HepG2 (cell line): ENCODE measurements around the gene NDUFB10. TPM values are rescaled to one million over a fixed set of nuclear protein-coding genes. Genes with fewer than 3 reads are reported as not detected.

Experiments used
- ATAC-seq: fragments of 200-7000 bp; cut with Tn5 transposase; 3 replicates; pipeline ENCODE4 v1.9.1; 2020; ENCODE audit warnings: mild to moderate bottlenecking, moderate library complexity
- BruUV-seq: library from RNA; stranded (reverse); fragments of 400-500 nt; replicated peaks from 2 replicates; lab custom pipeline; 2021; lab: Mats Ljungman, UMichigan
- CTCF ChIA-PET: fragments of 300-600 bp; formaldehyde crosslinking; extraction: SDS; loops from one replicate; lab custom pipeline; 2021; ENCODE audit warnings: low total read pairs, inconsistent platforms, low intra/inter-chr PET ratio; lab: Yijun Ruan, JAX
- POLR2A ChIA-PET: fragments of 350-600 bp; sonication (Branson Sonifier 250); formaldehyde crosslinking; loops from one replicate; lab custom pipeline; 2020; ENCODE audit warnings: antibody characterized with exemption, inconsistent platforms; lab: Yijun Ruan, JAX
- DNase-seq: peaks from one replicate; pipeline ENCODE4 v3.0.0-alpha.2; 2015; ENCODE audit warnings: low spot score
- FAIRE-seq: peaks from 3 replicates; lab custom pipeline; 2011; peaks lifted over from hg19 to GRCh38; lab: Jason Lieb, UNC
- H2AFZ ChIP-seq: one replicate; pipeline ENCODE4 v1.6.1; 2011; ENCODE audit warnings: low read length, inconsistent platforms
- H3K27ac ChIP-seq: fragments of 300-600 bp; 3 replicates; pipeline ENCODE4 v1.8.0; 2011; ENCODE audit warnings: mixed run types, mild to moderate bottlenecking, mixed read lengths, low read length, inconsistent platforms; ENCODE audit not compliant: insufficient read depth; ENCODE audit errors: extremely low read length
- H3K27me3 ChIP-seq, 2 experiments: fragments of 200-600 bp in 1 of 2; 2 replicates in 1 of 2; 3 replicates in 1 of 2; pipeline versions ENCODE4 v1.6.0 to v1.8.0; 2011; ENCODE audit warnings: low read length in 2 of 2, mild to moderate bottlenecking in 2 of 2, moderate library complexity in 2 of 2, inconsistent platforms in 1 of 2; ENCODE audit not compliant: insufficient read depth in 2 of 2, control insufficient read depth in 1 of 2
- H3K36me3 ChIP-seq, 2 experiments: fragments of 200-600 bp in 1 of 2; replicated peaks in 1 of 2; 2 replicates in 1 of 2; 3 replicates in 1 of 2; pipeline versions ENCODE4 v1.5.1 to v1.8.0; 2011; ENCODE audit warnings: low read length in 2 of 2, inconsistent platforms in 1 of 2; ENCODE audit not compliant: insufficient read depth in 2 of 2, control insufficient read depth in 1 of 2
- H3K4me1 ChIP-seq: 2 replicates; pipeline ENCODE4 v1.5.1; 2012; ENCODE audit warnings: low read length, inconsistent platforms; ENCODE audit not compliant: insufficient read depth
- H3K4me2 ChIP-seq: 2 replicates; pipeline ENCODE4 v1.6.0; 2011; ENCODE audit warnings: low read depth, low read length, inconsistent platforms
- H3K4me3 ChIP-seq, 3 experiments: fragments of 200-600 bp in 1 of 3; sonication (generic), shearing (Covaris generic) in 1 of 3; replicated peaks in 1 of 3; 2 replicates each; pipeline ENCODE4 v1.5.1; 2011 to 2016; ENCODE audit warnings: low read length in 3 of 3, inconsistent platforms in 2 of 3, low read depth in 2 of 3, mild to moderate bottlenecking in 2 of 3, control low read depth in 1 of 3, mixed read lengths in 1 of 3; ENCODE audit not compliant: insufficient read depth in 1 of 3
- H3K79me2 ChIP-seq: one replicate; pipeline ENCODE4 v1.6.1; 2011; ENCODE audit warnings: low read length, inconsistent platforms; ENCODE audit not compliant: insufficient read depth
- H3K9ac ChIP-seq: 2 replicates; pipeline ENCODE4 v1.6.0; 2011; ENCODE audit warnings: mild to moderate bottlenecking, low read depth, low read length, inconsistent platforms; ENCODE audit not compliant: insufficient read depth
- H3K9me3 ChIP-seq: 2 replicates; pipeline ENCODE4 v1.5.1; 2012; ENCODE audit warnings: mild to moderate bottlenecking, low read length
- H4K20me1 ChIP-seq: 2 replicates; pipeline ENCODE4 v1.6.0; 2011; ENCODE audit warnings: inconsistent platforms, mild to moderate bottlenecking, low read length, moderate library complexity; ENCODE audit not compliant: insufficient read depth
- BHLHE40 ChIP-seq: IDR thresholded peaks from 2 replicates; pipeline ENCODE4 v1.6.1; 2011; ENCODE audit warnings: low read length, improper control_type of control experiment
- DNMT3B ChIP-seq: conservative IDR thresholded peaks from 2 replicates; pipeline ENCODE4 v1.6.1; 2016; ENCODE audit warnings: missing biosample characterization, control low read depth
- NFE2L1 ChIP-seq: sonication (generic); formaldehyde crosslinking; IDR thresholded peaks from 2 replicates; pipeline ENCODE4 v1.4.0; 2020; ENCODE audit warnings: missing genetic modification reagents, mild to moderate bottlenecking, borderline replicate concordance
- NRL ChIP-seq: sonication (generic); formaldehyde crosslinking; IDR thresholded peaks from 2 replicates; pipeline ENCODE4 v1.5.0; 2020; ENCODE audit warnings: missing genetic modification reagents, mild to moderate bottlenecking, moderate library complexity, borderline replicate concordance
- RXRA ChIP-seq: sonication (generic); formaldehyde crosslinking; IDR thresholded peaks from 2 replicates; pipeline ENCODE4 v1.5.1; 2020; ENCODE audit warnings: missing genetic modification reagents
- ZBTB38 ChIP-seq: sonication (generic); formaldehyde crosslinking; IDR thresholded peaks from 2 replicates; pipeline ENCODE4 v1.5.1; 2020; ENCODE audit warnings: mild to moderate bottlenecking, missing genetic modification reagents
- ZEB1 ChIP-seq: IDR thresholded peaks from 2 replicates; pipeline ENCODE4 v1.6.1; 2012; ENCODE audit warnings: mild to moderate bottlenecking, low read depth, inconsistent platforms; ENCODE audit not compliant: insufficient replicate concordance
- ZNF350 ChIP-seq: sonication (generic); formaldehyde crosslinking; IDR thresholded peaks from 2 replicates; pipeline ENCODE4 v1.4.0; 2020; ENCODE audit warnings: mild to moderate bottlenecking, low read depth, missing genetic modification reagents, borderline replicate concordance
- ZNF484 ChIP-seq: sonication (generic); formaldehyde crosslinking; IDR thresholded peaks from 2 replicates; pipeline ENCODE4 v1.5.1; 2020; ENCODE audit warnings: mild to moderate bottlenecking, low read depth, missing genetic modification reagents, borderline replicate concordance
- WGBS: methylation state at CpG from one replicate; pipeline ENCODE4 v1.1.6; 2017; ENCODE audit warnings: low lambda C conversion rate; 5-methylcytosine and 5-hydroxymethylcytosine counted together
- in situ Hi-C: cut with HindIII; loops from 2 replicates; pipeline ENCODE4 v1.10.0; 2017; ENCODE audit warnings: low pct_unique_long_range_greater_than_20kb; ENCODE audit not compliant: extremely low pct_ligation_motif_present
- intact Hi-C: fragments of 100-400 bp; cut with micrococcal nuclease; formaldehyde crosslinking; loops from one replicate; pipeline ENCODE4 v1.10.0; 2022; ENCODE audit not compliant: unreplicated experiment
- polyA plus RNA-seq, 8 experiments: library from polyadenylated mRNA; depleted of rRNA in 3 of 8; stranded (reverse) in 7 of 8; unstranded in 1 of 8; fragments of >200 nt; fragmentation: Illumina TruSeq in 4 of 8; extraction: Trizol in 4 of 8; gene quantifications; 2 replicates each; pipeline versions ENCODE4 v1.2.1 to v1.2.3, GENCODE V29; 2011 to 2016; ENCODE audit warnings: low read depth in 4 of 8, missing spikeins in 1 of 8, mixed read lengths in 1 of 8; ENCODE audit not compliant: insufficient read depth in 1 of 8
- total RNA-seq, 5 experiments: library from RNA; depleted of rRNA; stranded (reverse); fragments of >200 nt; fragmentation: Illumina TruSeq; extraction: Trizol; gene quantifications; 2 replicates each; pipeline ENCODE4 v1.2.3, GENCODE V29; 2016; ENCODE audit warnings: low read depth in 1 of 5
- TF ChIP-seq, protein P1 (sequence below): fragments of 450-650 bp; IDR thresholded peaks from 2 replicates; pipeline ENCODE4 v1.6.1; 2016
- TF ChIP-seq, protein P2 (sequence below): sonication (generic); formaldehyde crosslinking; IDR thresholded peaks from 2 replicates; pipeline ENCODE4 v1.4.0; 2020; ENCODE audit warnings: missing genetic modification reagents, mild to moderate bottlenecking, borderline replicate concordance

Gene NDUFB10
- total and polyA plus RNA-seq, 2 of the 13 experiments (the other 11 are each of a cell fraction or from before 2014, with no cell fraction given): 68.6 to 157 TPM

DNA sequence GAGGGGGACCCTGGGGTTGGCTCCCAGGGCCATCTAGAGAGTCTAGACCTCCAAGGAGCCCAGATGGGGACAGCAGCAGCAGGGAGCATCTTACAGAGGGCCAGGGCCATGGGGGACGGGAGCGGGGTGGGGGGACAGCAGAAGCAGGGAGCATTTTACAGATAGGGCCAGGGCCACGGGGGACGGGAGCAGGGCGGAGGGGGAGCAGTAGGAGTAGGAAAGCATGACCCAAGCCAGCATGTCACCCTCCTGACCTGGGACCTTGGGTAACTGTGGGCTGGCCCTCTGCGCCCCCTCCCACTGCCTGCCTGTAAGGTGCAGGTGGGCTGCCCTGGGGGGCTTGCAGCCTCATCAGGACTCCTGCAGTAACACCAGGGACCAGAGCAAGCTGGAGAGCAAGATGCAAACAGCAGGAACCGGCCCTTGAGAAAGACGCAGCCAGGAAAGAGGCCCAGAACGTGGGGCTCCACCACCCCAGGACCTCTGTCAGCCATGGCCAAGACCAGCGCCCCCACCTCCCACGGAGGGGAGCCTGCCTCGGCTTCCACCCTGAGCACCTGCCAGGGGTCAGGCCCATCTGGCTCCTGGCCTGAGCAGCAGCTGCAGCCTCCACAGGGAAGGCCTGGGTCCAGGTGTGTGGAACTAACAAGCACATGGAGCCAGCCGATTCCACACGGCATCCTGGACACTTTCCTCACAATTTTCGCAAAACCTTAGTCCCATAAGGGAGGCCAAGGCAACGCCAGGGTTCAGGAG is 47.9 kb downstream of the NDUFB10 start (continued):
- TF ChIP-seq, protein P1, sequence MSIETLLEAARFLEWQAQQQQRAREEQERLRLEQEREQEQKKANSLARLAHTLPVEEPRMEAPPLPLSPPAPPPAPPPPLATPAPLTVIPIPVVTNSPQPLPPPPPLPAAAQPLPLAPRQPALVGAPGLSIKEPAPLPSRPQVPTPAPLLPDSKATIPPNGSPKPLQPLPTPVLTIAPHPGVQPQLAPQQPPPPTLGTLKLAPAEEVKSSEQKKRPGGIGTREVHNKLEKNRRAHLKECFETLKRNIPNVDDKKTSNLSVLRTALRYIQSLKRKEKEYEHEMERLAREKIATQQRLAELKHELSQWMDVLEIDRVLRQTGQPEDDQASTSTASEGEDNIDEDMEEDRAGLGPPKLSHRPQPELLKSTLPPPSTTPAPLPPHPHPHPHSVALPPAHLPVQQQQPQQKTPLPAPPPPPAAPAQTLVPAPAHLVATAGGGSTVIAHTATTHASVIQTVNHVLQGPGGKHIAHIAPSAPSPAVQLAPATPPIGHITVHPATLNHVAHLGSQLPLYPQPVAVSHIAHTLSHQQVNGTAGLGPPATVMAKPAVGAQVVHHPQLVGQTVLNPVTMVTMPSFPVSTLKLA: peak; percentile 71
- no peak for TF ChIP-seq RXRA (CRISPR knock-in tag)
- TF ChIP-seq, protein P2, sequence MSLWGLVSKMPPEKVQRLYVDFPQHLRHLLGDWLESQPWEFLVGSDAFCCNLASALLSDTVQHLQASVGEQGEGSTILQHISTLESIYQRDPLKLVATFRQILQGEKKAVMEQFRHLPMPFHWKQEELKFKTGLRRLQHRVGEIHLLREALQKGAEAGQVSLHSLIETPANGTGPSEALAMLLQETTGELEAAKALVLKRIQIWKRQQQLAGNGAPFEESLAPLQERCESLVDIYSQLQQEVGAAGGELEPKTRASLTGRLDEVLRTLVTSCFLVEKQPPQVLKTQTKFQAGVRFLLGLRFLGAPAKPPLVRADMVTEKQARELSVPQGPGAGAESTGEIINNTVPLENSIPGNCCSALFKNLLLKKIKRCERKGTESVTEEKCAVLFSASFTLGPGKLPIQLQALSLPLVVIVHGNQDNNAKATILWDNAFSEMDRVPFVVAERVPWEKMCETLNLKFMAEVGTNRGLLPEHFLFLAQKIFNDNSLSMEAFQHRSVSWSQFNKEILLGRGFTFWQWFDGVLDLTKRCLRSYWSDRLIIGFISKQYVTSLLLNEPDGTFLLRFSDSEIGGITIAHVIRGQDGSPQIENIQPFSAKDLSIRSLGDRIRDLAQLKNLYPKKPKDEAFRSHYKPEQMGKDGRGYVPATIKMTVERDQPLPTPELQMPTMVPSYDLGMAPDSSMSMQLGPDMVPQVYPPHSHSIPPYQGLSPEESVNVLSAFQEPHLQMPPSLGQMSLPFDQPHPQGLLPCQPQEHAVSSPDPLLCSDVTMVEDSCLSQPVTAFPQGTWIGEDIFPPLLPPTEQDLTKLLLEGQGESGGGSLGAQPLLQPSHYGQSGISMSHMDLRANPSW (CRISPR knock-in tag): no peak

DNA sequence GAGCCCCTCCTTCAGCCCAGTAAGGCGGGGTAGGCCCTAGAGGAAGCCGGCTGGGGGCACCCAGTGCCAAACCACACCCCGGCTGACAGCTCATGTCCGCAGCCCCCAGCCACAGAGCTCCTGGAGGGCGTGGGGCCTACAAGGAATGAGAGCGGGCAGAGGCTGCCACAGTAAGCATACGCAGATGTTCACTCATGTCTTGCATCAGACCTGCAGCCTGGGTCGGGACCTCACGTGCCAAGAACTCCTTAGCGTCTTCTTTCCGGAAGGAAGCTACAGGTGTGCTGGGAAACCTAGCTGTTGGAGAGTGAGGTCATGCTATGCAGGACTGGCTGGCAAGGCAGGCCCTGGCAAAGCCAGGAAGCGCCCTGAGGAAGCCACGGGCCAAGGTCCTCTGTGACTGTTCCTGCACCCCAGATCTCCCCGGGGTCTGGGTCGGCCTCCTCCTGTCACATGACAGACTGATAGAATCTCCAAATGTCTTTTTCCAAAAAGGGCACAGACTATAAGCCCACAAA is 48.7 kb downstream of the NDUFB10 start:
- Histone ChIP-seq H3K4me2 (peak overlapping the region; percentile 83), H3K36me3 (peaks cover 3 to 4% of the 10 kb centered on the region in 2 experiments; a peak in 2 of 5 replicates), H3K9me3 (no peaks in the 10 kb centered on the region), H3K79me2 (peaks cover 52% of the 10 kb centered on the region), H2AFZ (no peak overlapping the region), H3K27ac (no peak overlapping the region), H4K20me1 (peaks cover 18% of the 10 kb centered on the region; the same call in 1 of the 2 replicates), H3K4me1 (peaks cover 67% of the 10 kb centered on the region), H3K4me3 (peak overlapping the region; percentile 76 to 81 (median 79)), H3K27me3 (no peaks in the 10 kb centered on the region), H3K9ac (peak overlapping the region; percentile 93)
- FAIRE-seq (no peak), ATAC-seq (no peak), DNase-seq (no peak)
- BruUV-seq: TSS peak; percentile 80
- ChIA-PET POLR2A (interaction anchor here (1.0 to 2.1 kb wide), 15 partner anchors 8 to 242 kb away, joined by 3 to 16 read pairs (median 5); partner anchors contain the start of genes GFER, NHERF2, RPS2 and TRAF7), CTCF (interaction anchor here (1.4 kb wide), 1 partner anchor 133 kb away, joined by 4 read pairs; no protein-coding TSS in a partner anchor)
- 51% methylated on average over 12 of the region's 15 CpGs for WGBS
- intact Hi-C loops (no loop called here), in situ Hi-C loops (no loop called here)
- no peak for TF ChIP-seq NRL (CRISPR knock-in tag)
- TF ChIP-seq NFE2L1: no peak
- TF ChIP-seq ZBTB38 (CRISPR knock-in tag): 0 out of 2 replicates have a peak, but pooled peaks have one; percentile 17
- no peak for TF ChIP-seq ZNF484 (CRISPR knock-in tag)
- no peak for TF ChIP-seq DNMT3B (CRISPR knock-in tag)
- TF ChIP-seq ZNF350 (CRISPR knock-in tag): 0 out of 2 replicates have a peak, but pooled peaks have one; percentile 19
- 0 out of 2 replicates have a peak, but pooled peaks have one; percentile 42 for TF ChIP-seq BHLHE40
- TF ChIP-seq ZEB1: no peak
